Measurements from ENCODE around the gene MAP3K20. TPM values are rescaled to one million over a fixed set of nuclear protein-coding genes. Genes with fewer than 3 reads are reported as not detected.
"Not testable (repeated sequence)": the region's sequence is repeated elsewhere in the genome, so short reads cannot be mapped to it uniquely, and the experiment has no call there.

The MAP3K20 gene
- total and polyA plus RNA-seq, 5 donors from 2014 or later, result 1.3 to 1.9 (median 1.7) TPM

GRCh38 chr2:173299764-173300163 is 224.1 kb downstream of the MAP3K20 start:
- H3K9me3 Mint-ChIP-seq, result peaks cover 0 to 27% (median 5%) of the 10 kb centered on the region in 7 donors
- Histone ChIP-seq H3K27ac (ENCODE audit: insufficient read depth, low read length, poor library complexity, severe bottlenecking) (no peak overlapping the region), H3K36me3 (ENCODE audit: control insufficient read depth, insufficient read depth, low read length) (no peaks in the 10 kb centered on the region)

DNA sequence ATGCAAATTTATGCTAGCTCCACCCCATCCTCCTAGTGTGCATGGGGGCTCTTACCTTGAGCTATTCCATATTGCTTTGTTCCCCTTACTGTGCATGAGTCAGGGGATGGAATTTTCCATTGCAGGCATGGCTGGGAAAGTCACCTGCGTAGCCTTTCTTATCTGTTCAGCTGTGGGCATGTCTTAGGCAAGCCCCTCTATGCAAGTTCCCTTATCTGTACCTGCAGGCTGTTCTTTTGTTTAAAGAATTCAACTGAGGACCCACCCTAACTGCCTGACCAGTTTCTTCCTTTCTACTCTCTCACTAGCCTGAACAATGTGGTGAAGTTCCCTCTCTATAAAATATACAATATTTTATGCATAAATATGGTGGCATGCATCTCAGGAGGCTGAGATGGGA is 224.8 kb downstream of the MAP3K20 start:
- H3K4me3 Mint-ChIP-seq, result no peak overlapping the region
- peaks cover 0 to 27% (median 5%) of the 10 kb centered on the region in 7 donors for H3K9me3 Mint-ChIP-seq
- ATAC-seq (ENCODE audit: low read depth in 2 of 2) (no peak), DNase-seq (no peak)
- no peak overlapping the region for H3K27ac Mint-ChIP-seq
- no peak overlapping the region for H3K4me3 ChIP-seq (ENCODE audit: low read depth, low read length)
- H3K9me3 ChIP-seq (ENCODE audit: control insufficient read depth in 2 of 2, low read length in 2 of 2), result peaks cover 12 to 20% of the 10 kb centered on the region in 2 experiments
- no peaks in the 10 kb centered on the region for H3K27me3 ChIP-seq (ENCODE audit: control insufficient read depth, insufficient read depth, low read length)
- peaks cover 18% of the 10 kb centered on the region for H3K27me3 Mint-ChIP-seq
- H3K36me3 Mint-ChIP-seq, result no peaks in the 10 kb centered on the region
- no peak overlapping the region for H3K27ac ChIP-seq (ENCODE audit: insufficient read depth, low read length, poor library complexity, severe bottlenecking)
- H3K36me3 ChIP-seq (ENCODE audit: control insufficient read depth, insufficient read depth, low read length), result no peaks in the 10 kb centered on the region
- H3K4me1 Mint-ChIP-seq, result peaks cover 2 to 16% (median 9%) of the 10 kb centered on the region in 4 donors
- H3K4me1 ChIP-seq (ENCODE audit: control insufficient read depth, insufficient read depth, low read length, poor library complexity, severe bottlenecking), result peaks cover 10% of the 10 kb centered on the region

More at GRCh38 chr2:173299764-173300163, 224.1 kb downstream of the MAP3K20 start:
- H3K4me1 Mint-ChIP-seq, result peaks cover 2 to 16% (median 9%) of the 10 kb centered on the region in 4 donors
- peaks cover 18% of the 10 kb centered on the region for H3K27me3 Mint-ChIP-seq
- Histone ChIP-seq H3K27me3 (ENCODE audit: control insufficient read depth, insufficient read depth, low read length) (no peaks in the 10 kb centered on the region), H3K4me1 (ENCODE audit: control insufficient read depth, insufficient read depth, low read length, poor library complexity, severe bottlenecking) (peaks cover 10% of the 10 kb centered on the region), H3K9me3 (ENCODE audit: control insufficient read depth in 2 of 2, low read length in 2 of 2) (peaks cover 12 to 20% of the 10 kb centered on the region in 2 experiments), H3K4me3 (ENCODE audit: low read depth, low read length) (no peak overlapping the region)
- DNase-seq, result no peak
- ATAC-seq (ENCODE audit: low read depth in 2 of 2), result no peak
- H3K27ac Mint-ChIP-seq, result no peak overlapping the region
- no peak overlapping the region for H3K4me3 Mint-ChIP-seq
- no peaks in the 10 kb centered on the region for H3K36me3 Mint-ChIP-seq

GRCh38 chr2:173301549-173301948 is 225.9 kb downstream of the MAP3K20 start:
- H3K27me3 Mint-ChIP-seq, result peaks cover 13% of the 10 kb centered on the region
- H3K36me3 ChIP-seq (ENCODE audit: control insufficient read depth, insufficient read depth, low read length); H3K27me3 ChIP-seq (ENCODE audit: control insufficient read depth, insufficient read depth, low read length); H3K36me3 Mint-ChIP-seq; H3K4me3 Mint-ChIP-seq; ATAC-seq (ENCODE audit: low read depth in 2 of 2); DNase-seq; H3K4me1 Mint-ChIP-seq; H3K4me1 ChIP-seq (ENCODE audit: control insufficient read depth, insufficient read depth, low read length, poor library complexity, severe bottlenecking); H3K27ac ChIP-seq (ENCODE audit: insufficient read depth, low read length, poor library complexity, severe bottlenecking); H3K4me3 ChIP-seq (ENCODE audit: low read depth, low read length): not testable (repeated sequence)
- H3K9me3 ChIP-seq (ENCODE audit: control insufficient read depth in 2 of 2, low read length in 2 of 2), result peaks cover 12 to 20% of the 10 kb centered on the region in 2 experiments
- H3K9me3 Mint-ChIP-seq, result peaks cover 0 to 27% (median 3%) of the 10 kb centered on the region in 7 donors
- H3K27ac Mint-ChIP-seq, result peak overlapping the region in 1 of 3 donors; percentile 23

- H3K9me3 ChIP-seq (ENCODE audit: control insufficient read depth in 2 of 2, low read length in 2 of 2), result no peaks in the 10 kb centered on the region
- DNase-seq, result no peak
- no peak overlapping the region for H3K4me3 ChIP-seq (ENCODE audit: low read depth, low read length)
- ATAC-seq (ENCODE audit: low read depth in 2 of 2), result no peak
- H3K4me1 Mint-ChIP-seq, result peaks cover 0 to 3% (median 0%) of the 10 kb centered on the region in 4 donors
- no peaks in the 10 kb centered on the region for H3K27me3 ChIP-seq (ENCODE audit: control insufficient read depth, insufficient read depth, low read length)
- H3K36me3 Mint-ChIP-seq, result peaks cover 4% of the 10 kb centered on the region
- no peaks in the 10 kb centered on the region for H3K4me1 ChIP-seq (ENCODE audit: control insufficient read depth, insufficient read depth, low read length, poor library complexity, severe bottlenecking)
- H3K9me3 Mint-ChIP-seq, result peaks cover 0 to 6% (median 2%) of the 10 kb centered on the region in 7 donors
- no peak overlapping the region for H3K27ac Mint-ChIP-seq
- H3K4me3 Mint-ChIP-seq, result no peak overlapping the region
- H3K27me3 Mint-ChIP-seq, result peaks cover 6% of the 10 kb centered on the region
- H3K36me3 ChIP-seq (ENCODE audit: control insufficient read depth, insufficient read depth, low read length), result no peaks in the 10 kb centered on the region
- no peak overlapping the region for H3K27ac ChIP-seq (ENCODE audit: insufficient read depth, low read length, poor library complexity, severe bottlenecking)
These were observed 229.7 kb downstream of the MAP3K20 start for GRCh38 chr2:173305303-173305702.

GRCh38 chr2:173307293-173307692 is 231.6 kb downstream of the MAP3K20 start:
- Mint-ChIP-seq H3K4me3 (no peak overlapping the region), H3K27me3 (peaks cover 6% of the 10 kb centered on the region), H3K9me3 (peaks cover 0 to 2% (median 0%) of the 10 kb centered on the region in 7 donors), H3K27ac (peak overlapping the region in 1 of 3 donors; percentile 3), H3K4me1 (peaks cover 0 to 3% (median 0%) of the 10 kb centered on the region in 4 donors), H3K36me3 (peaks cover 4% of the 10 kb centered on the region)
- peak in 1 of 3 donors; percentile 16 for DNase-seq
- Histone ChIP-seq H3K36me3 (ENCODE audit: control insufficient read depth, insufficient read depth, low read length) (no peaks in the 10 kb centered on the region), H3K9me3 (ENCODE audit: control insufficient read depth in 2 of 2, low read length in 2 of 2) (no peaks in the 10 kb centered on the region), H3K27ac (ENCODE audit: insufficient read depth, low read length, poor library complexity, severe bottlenecking) (no peak overlapping the region), H3K27me3 (ENCODE audit: control insufficient read depth, insufficient read depth, low read length) (no peaks in the 10 kb centered on the region), H3K4me1 (ENCODE audit: control insufficient read depth, insufficient read depth, low read length, poor library complexity, severe bottlenecking) (no peaks in the 10 kb centered on the region), H3K4me3 (ENCODE audit: low read depth, low read length) (no peak overlapping the region)
- no peak for ATAC-seq (ENCODE audit: low read depth in 2 of 2)

DNA sequence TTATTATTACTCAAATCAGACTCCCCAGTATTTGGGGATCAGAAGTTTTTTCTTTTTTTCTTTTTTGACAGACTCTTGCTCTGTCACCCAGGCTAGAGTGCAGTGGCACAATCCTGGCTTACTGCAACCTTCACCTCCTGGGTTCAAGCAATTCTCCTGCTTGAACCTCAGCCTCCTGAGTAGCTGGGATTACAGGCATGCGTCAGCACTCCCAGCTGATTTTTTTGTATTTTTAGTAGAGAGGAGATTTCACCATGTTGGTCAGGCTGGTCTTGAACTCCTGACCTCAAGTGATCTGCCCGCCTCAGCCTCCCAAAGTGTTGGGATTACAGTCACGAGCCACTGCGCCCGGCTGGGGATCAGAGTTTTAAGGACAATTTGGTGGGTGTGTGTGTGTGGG is 233.7 kb downstream of the MAP3K20 start:
- H3K36me3 ChIP-seq (ENCODE audit: control insufficient read depth, insufficient read depth, low read length); ATAC-seq (ENCODE audit: low read depth in 2 of 2); H3K4me3 ChIP-seq (ENCODE audit: low read depth, low read length); H3K4me3 Mint-ChIP-seq; H3K27me3 Mint-ChIP-seq; H3K27me3 ChIP-seq (ENCODE audit: control insufficient read depth, insufficient read depth, low read length); H3K27ac ChIP-seq (ENCODE audit: insufficient read depth, low read length, poor library complexity, severe bottlenecking); H3K9me3 Mint-ChIP-seq; H3K4me1 Mint-ChIP-seq; H3K4me1 ChIP-seq (ENCODE audit: control insufficient read depth, insufficient read depth, low read length, poor library complexity, severe bottlenecking); DNase-seq; H3K9me3 ChIP-seq (ENCODE audit: control insufficient read depth in 2 of 2, low read length in 2 of 2); H3K27ac Mint-ChIP-seq; H3K36me3 Mint-ChIP-seq: not testable (repeated sequence)

DNA sequence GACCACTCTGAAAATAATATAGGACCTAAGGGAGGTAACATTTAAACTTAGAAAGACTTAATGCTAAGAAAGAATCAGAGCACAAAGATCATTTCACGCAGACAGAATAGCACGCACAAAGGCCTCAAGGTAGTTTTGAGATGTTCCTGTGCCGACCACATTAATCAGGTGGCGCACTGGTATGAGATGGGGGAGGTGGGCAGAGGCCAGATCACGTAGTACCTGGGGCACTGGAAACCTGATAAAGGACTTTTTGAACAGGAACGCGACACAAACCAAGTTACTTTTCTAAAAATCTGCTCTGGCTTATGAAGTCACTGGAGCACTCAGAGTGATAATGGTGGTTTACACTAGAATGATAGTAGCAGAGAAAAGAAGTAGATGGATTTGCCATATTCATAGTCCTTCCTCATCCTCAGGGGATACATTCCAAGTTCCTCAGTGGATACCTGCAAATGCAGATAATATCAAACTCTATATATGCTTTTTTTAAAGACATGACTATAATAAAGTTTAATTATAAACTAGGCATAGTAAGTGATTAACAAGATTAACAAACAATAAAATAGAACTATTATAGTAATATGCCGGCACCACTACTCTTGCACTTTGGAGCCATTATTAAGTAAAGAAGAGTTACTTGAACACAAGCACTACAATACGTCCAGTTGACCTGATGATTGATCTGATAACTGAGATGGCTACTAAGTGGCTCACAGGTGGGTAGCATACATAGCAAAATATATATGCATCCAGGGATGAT is 236.4 kb downstream of the MAP3K20 start:
- ATAC-seq (ENCODE audit: low read depth in 2 of 2) (no peak), DNase-seq (no peak)
- peaks cover 4% of the 10 kb centered on the region for H3K36me3 Mint-ChIP-seq
- peaks cover 0 to 3% (median 0%) of the 10 kb centered on the region in 4 donors for H3K4me1 Mint-ChIP-seq
- no peak overlapping the region for H3K4me3 Mint-ChIP-seq
- Histone ChIP-seq H3K4me3 (ENCODE audit: low read depth, low read length) (no peak overlapping the region), H3K36me3 (ENCODE audit: control insufficient read depth, insufficient read depth, low read length) (no peaks in the 10 kb centered on the region), H3K27ac (ENCODE audit: insufficient read depth, low read length, poor library complexity, severe bottlenecking) (no peak overlapping the region), H3K4me1 (ENCODE audit: control insufficient read depth, insufficient read depth, low read length, poor library complexity, severe bottlenecking) (no peaks in the 10 kb centered on the region), H3K27me3 (ENCODE audit: control insufficient read depth, insufficient read depth, low read length) (no peaks in the 10 kb centered on the region), H3K9me3 (ENCODE audit: control insufficient read depth in 2 of 2, low read length in 2 of 2) (no peaks in the 10 kb centered on the region)
- no peak overlapping the region for H3K27ac Mint-ChIP-seq
- H3K27me3 Mint-ChIP-seq, result peaks cover 11% of the 10 kb centered on the region
- H3K9me3 Mint-ChIP-seq, result peaks cover 0 to 2% (median 0%) of the 10 kb centered on the region in 7 donors

Data from CD4-positive, CD25-positive, alpha-beta regulatory T cell (primary cell).